ENCODE data around the gene BUB1B. TPM values are rescaled to one million over a fixed set of nuclear protein-coding genes. Genes with fewer than 3 reads are reported as not detected.

The BUB1B gene
- total RNA-seq, 1 donor from 2014 or later = 73.1 TPM

- Mint-ChIP-seq H3K36me3 (ENCODE audit: low read depth) (no peaks in the 10 kb centered on the region), H3K4me1 (ENCODE audit: low read depth) (no peaks in the 10 kb centered on the region), H3K4me3 (ENCODE audit: low read depth) (no peak overlapping the region), H3K27ac (no peak overlapping the region), H3K27me3 (ENCODE audit: low read depth) (peaks cover 30% of the 10 kb centered on the region), H3K9me3 (no peaks in the 10 kb centered on the region)
- no peak for DNase-seq (ENCODE audit: low spot score)
- intact Hi-C loops (cut with micrococcal nuclease) = no loop called here
These were observed 97.7 kb downstream of the BUB1B start for GRCh38 chr15:40258544-40258943.

- no peaks in the 10 kb centered on the region for H3K36me3 Mint-ChIP-seq (ENCODE audit: low read depth)
- no peak for DNase-seq (ENCODE audit: low spot score)
- no peak overlapping the region for H3K27ac Mint-ChIP-seq
- intact Hi-C loops (cut with micrococcal nuclease) = no loop called here
- peaks cover 27% of the 10 kb centered on the region for H3K27me3 Mint-ChIP-seq (ENCODE audit: low read depth)
- H3K4me3 Mint-ChIP-seq (ENCODE audit: low read depth) = no peak overlapping the region
- no peaks in the 10 kb centered on the region for H3K9me3 Mint-ChIP-seq
- H3K4me1 Mint-ChIP-seq (ENCODE audit: low read depth) = no peaks in the 10 kb centered on the region
These were observed 98.2 kb downstream of the BUB1B start for GRCh38 chr15:40259021-40259420.

GRCh38 chr15:40263024-40263754 is 102.3 kb downstream of the BUB1B start:
- H3K36me3 Mint-ChIP-seq (ENCODE audit: low read depth) = no peaks in the 10 kb centered on the region
- peaks cover 16% of the 10 kb centered on the region for H3K27me3 Mint-ChIP-seq (ENCODE audit: low read depth)
- intact Hi-C loops (cut with micrococcal nuclease) = no loop called here
- peaks cover 2% of the 10 kb centered on the region for H3K4me1 Mint-ChIP-seq (ENCODE audit: low read depth)
- no peak for DNase-seq (ENCODE audit: low spot score)
- no peaks in the 10 kb centered on the region for H3K9me3 Mint-ChIP-seq
- H3K4me3 Mint-ChIP-seq (ENCODE audit: low read depth) = no peak overlapping the region
- no peak overlapping the region for H3K27ac Mint-ChIP-seq

- Mint-ChIP-seq H3K9me3 (no peaks in the 10 kb centered on the region), H3K36me3 (ENCODE audit: low read depth) (no peaks in the 10 kb centered on the region), H3K27me3 (ENCODE audit: low read depth) (peaks cover 16% of the 10 kb centered on the region), H3K27ac (no peak overlapping the region), H3K4me1 (ENCODE audit: low read depth) (peaks cover 2% of the 10 kb centered on the region), H3K4me3 (ENCODE audit: low read depth) (no peak overlapping the region)
- DNase-seq (ENCODE audit: low spot score) = no peak
- intact Hi-C loops (cut with micrococcal nuclease) = no loop called here
These were observed 103.7 kb downstream of the BUB1B start for GRCh38 chr15:40264321-40265153.

GRCh38 chr15:40265355-40265754 is 104.5 kb downstream of the BUB1B start:
- H3K36me3 Mint-ChIP-seq (ENCODE audit: low read depth) = no peaks in the 10 kb centered on the region
- peaks cover 2% of the 10 kb centered on the region for H3K4me1 Mint-ChIP-seq (ENCODE audit: low read depth)
- DNase-seq (ENCODE audit: low spot score) = no peak
- H3K9me3 Mint-ChIP-seq = no peaks in the 10 kb centered on the region
- peaks cover 16% of the 10 kb centered on the region for H3K27me3 Mint-ChIP-seq (ENCODE audit: low read depth)
- H3K27ac Mint-ChIP-seq = no peak overlapping the region
- H3K4me3 Mint-ChIP-seq (ENCODE audit: low read depth) = no peak overlapping the region
- intact Hi-C loops (cut with micrococcal nuclease) = no loop called here

GRCh38 chr15:40265875-40266274 is 105.0 kb downstream of the BUB1B start:
- H3K4me3 Mint-ChIP-seq (ENCODE audit: low read depth) = no peak overlapping the region
- peaks cover 2% of the 10 kb centered on the region for H3K4me1 Mint-ChIP-seq (ENCODE audit: low read depth)
- no peak overlapping the region for H3K27ac Mint-ChIP-seq
- H3K27me3 Mint-ChIP-seq (ENCODE audit: low read depth) = peaks cover 16% of the 10 kb centered on the region
- DNase-seq (ENCODE audit: low spot score) = no peak
- H3K36me3 Mint-ChIP-seq (ENCODE audit: low read depth) = no peaks in the 10 kb centered on the region
- intact Hi-C loops (cut with micrococcal nuclease) = no loop called here
- H3K9me3 Mint-ChIP-seq = no peaks in the 10 kb centered on the region

GRCh38 chr15:40266828-40267304 is 106.0 kb downstream of the BUB1B start:
- intact Hi-C loops (cut with micrococcal nuclease) = no loop called here
- no peak for DNase-seq (ENCODE audit: low spot score)
- Mint-ChIP-seq H3K9me3 (no peaks in the 10 kb centered on the region), H3K4me3 (ENCODE audit: low read depth) (no peak overlapping the region), H3K27ac (no peak overlapping the region), H3K4me1 (ENCODE audit: low read depth) (peaks cover 2% of the 10 kb centered on the region), H3K36me3 (ENCODE audit: low read depth) (no peaks in the 10 kb centered on the region), H3K27me3 (ENCODE audit: low read depth) (peaks cover 15% of the 10 kb centered on the region)

- Mint-ChIP-seq H3K4me1 (ENCODE audit: low read depth) (peaks cover 2% of the 10 kb centered on the region), H3K36me3 (ENCODE audit: low read depth) (no peaks in the 10 kb centered on the region), H3K27me3 (ENCODE audit: low read depth) (peaks cover 13% of the 10 kb centered on the region), H3K27ac (no peak overlapping the region), H3K4me3 (ENCODE audit: low read depth) (no peak overlapping the region), H3K9me3 (no peaks in the 10 kb centered on the region)
- intact Hi-C loops (cut with micrococcal nuclease) = no loop called here
- no peak for DNase-seq (ENCODE audit: low spot score)
These were observed 106.8 kb downstream of the BUB1B start for GRCh38 chr15:40267670-40268069.

GRCh38 chr15:40269604-40270003 is 108.7 kb downstream of the BUB1B start:
- Mint-ChIP-seq H3K9me3 (no peaks in the 10 kb centered on the region), H3K4me3 (ENCODE audit: low read depth) (no peak overlapping the region), H3K4me1 (ENCODE audit: low read depth) (peaks cover 2% of the 10 kb centered on the region), H3K27me3 (ENCODE audit: low read depth) (no peaks in the 10 kb centered on the region), H3K36me3 (ENCODE audit: low read depth) (no peaks in the 10 kb centered on the region), H3K27ac (no peak overlapping the region)
- intact Hi-C loops (cut with micrococcal nuclease) = loop anchor here (10.0 kb wide), 1 partner anchor 165 kb away; the partner anchor contains the start of gene BMF
- no peak for DNase-seq (ENCODE audit: low spot score)

- peaks cover 2% of the 10 kb centered on the region for H3K27me3 Mint-ChIP-seq (ENCODE audit: low read depth)
- H3K27ac Mint-ChIP-seq = no peak overlapping the region
- no peaks in the 10 kb centered on the region for H3K36me3 Mint-ChIP-seq (ENCODE audit: low read depth)
- no peaks in the 10 kb centered on the region for H3K9me3 Mint-ChIP-seq
- intact Hi-C loops (cut with micrococcal nuclease) = loop anchor here (10.0 kb wide), 1 partner anchor 166 kb away; the partner anchor contains the start of gene BMF
- no peak for DNase-seq (ENCODE audit: low spot score)
- H3K4me3 Mint-ChIP-seq (ENCODE audit: low read depth) = no peak overlapping the region
- H3K4me1 Mint-ChIP-seq (ENCODE audit: low read depth) = peaks cover 4% of the 10 kb centered on the region
These were observed 109.6 kb downstream of the BUB1B start for GRCh38 chr15:40270246-40270995.
